Adrenal gland (tissue), 12 donors: Measurements from ENCODE around the gene DPP6. TPM values are rescaled to one million over a fixed set of nuclear protein-coding genes. Genes with fewer than 3 reads are reported as not detected.

Source experiments
- DNase-seq, 7 donors: peaks; one replicate each; pipeline ENCODE4 v3.0.0-alpha.2; 2019 to 2020
- H3K27ac ChIP-seq, 5 donors: fragments of 200-600 bp; sonication (generic) in 4 of 5; 1 replicate in 3 of 5; 2 replicates in 2 of 5; pipeline versions ENCODE4 v1.5.1 to v1.8.0; 2016 to 2020; ENCODE audit warnings: mild to moderate bottlenecking in 1 of 5
- H3K27me3 ChIP-seq: fragments of 200-600 bp; 2 replicates; pipeline ENCODE4 v1.8.0; 2021
- H3K36me3 ChIP-seq, 2 donors: fragments of 200-600 bp; replicated peaks in 1 of 2; 1 replicate in 1 of 2; 2 replicates in 1 of 2; pipeline versions ENCODE4 v1.5.1 to v1.8.0; 2018 to 2022
- H3K4me1 ChIP-seq, 2 donors: fragments of 200-600 bp; replicated peaks in 1 of 2; 1 replicate in 1 of 2; 2 replicates in 1 of 2; pipeline versions ENCODE4 v1.5.1 to v1.8.0; 2018 to 2021
- H3K4me3 ChIP-seq, 4 donors: fragments of 200-600 bp; sonication (generic) in 3 of 4; one replicate each; pipeline ENCODE4 v1.5.1; 2016 to 2018
- H3K9me3 ChIP-seq, 3 donors: fragments of 200-600 bp; sonication (generic) in 1 of 3; replicated peaks in 1 of 3; 1 replicate in 2 of 3; 2 replicates in 1 of 3; pipeline versions ENCODE4 v1.5.1 to v1.8.0; 2016 to 2021
- POLR2A ChIP-seq, 2 donors: fragments of 450-650 bp; IDR thresholded peaks; one replicate each; pipeline ENCODE4 v1.6.1; 2017; ENCODE audit warnings: antibody characterized with exemption in 2 of 2, mild to moderate bottlenecking in 2 of 2, moderate library complexity in 1 of 2
- WGBS, 4 donors: extraction: QIAGEN DNeasy Blood & Tissue Kit in 2 of 4; methylation state at CpG; one replicate each; pipeline versions ENCODE4 v1.1.5 to v1.1.7; 2013 to 2017; 5-methylcytosine and 5-hydroxymethylcytosine counted together
- intact Hi-C, 2 donors: fragments of 100-400 bp; cut with DNase I; formaldehyde crosslinking; loops; one replicate each; pipeline versions ENCODE4 v1.14.1 to v1.15.0; 2022 to 2023
- polyA plus RNA-seq, 3 donors: library from polyadenylated mRNA; stranded (reverse); fragments of 200-250 nt in 2 of 3; fragments of 350-450 nt in 1 of 3; fragmentation: Illumina TruSeq in 1 of 3; extraction: RNeasy Lipid Tissue Mini Kit (QIAGEN cat#74804) in 1 of 3; gene quantifications; one replicate each; pipeline ENCODE4 v1.2.3, GENCODE V29; 2013 to 2014
- total RNA-seq, 9 donors: library from RNA; depleted of rRNA in 4 of 9; stranded (reverse); fragments of >200 nt in 4 of 9; fragments of 120-200 nt in 1 of 9; fragmentation: NEBNext Ultra II Directional in 1 of 9; extraction: Animal tissue kit (Norgen Biotek cat#: 25700) in 1 of 9; gene quantifications; one replicate each; pipeline versions ENCODE4 v1.1.0 to v1.2.4, GENCODE V29; 2013 to 2023
- TF ChIP-seq, protein P1 (sequence below), 6 experiments: fragments of 450-650 bp in 4 of 6; fragments of 200-600 bp in 2 of 6; sonication (generic) in 1 of 6; IDR thresholded peaks; 1 replicate in 5 of 6; 2 replicates in 1 of 6; pipeline versions ENCODE4 v1.5.1 to v1.8.0; 2016 to 2021; ENCODE audit warnings: antibody characterized with exemption in 6 of 6, mild to moderate bottlenecking in 2 of 6, moderate library complexity in 1 of 6
- donor health status: healthy with polysubstance abuse.
- donor health status: Bipolar disorder and iron deficiency.
- donor health status: DM: yes; HTN: yes; CAD: no.
- donor health status: DM: no; HTN: no; CAD: no.
- donor health status: DM: no; HTN: no; CAD: no.
- donor health status: DM: yes; HTN: yes; CAD: no.

Gene DPP6
- total and polyA plus RNA-seq, 12 donors = 0.39 to 13.1 (median 5.1) TPM

GRCh38 chr7:154680894-154681659, 628.9 kb downstream of the DPP6 start:
- 78 to 83% (median 81%) methylated on average over 18 of the region's 18 CpGs for WGBS, 4 donors
- no peak overlapping the region for H3K4me3 ChIP-seq
- H3K27ac ChIP-seq = no peak overlapping the region
- H3K9me3 ChIP-seq = no peaks in the 10 kb centered on the region
- no peaks in the 10 kb centered on the region for H3K36me3 ChIP-seq
- DNase-seq = peak in 1 of 7 donors; percentile 56
- intact Hi-C loops = no loop called here
- TF ChIP-seq POLR2A (IDR thresholded peaks at IDR 0.05) = no peak
- TF ChIP-seq, protein P1, sequence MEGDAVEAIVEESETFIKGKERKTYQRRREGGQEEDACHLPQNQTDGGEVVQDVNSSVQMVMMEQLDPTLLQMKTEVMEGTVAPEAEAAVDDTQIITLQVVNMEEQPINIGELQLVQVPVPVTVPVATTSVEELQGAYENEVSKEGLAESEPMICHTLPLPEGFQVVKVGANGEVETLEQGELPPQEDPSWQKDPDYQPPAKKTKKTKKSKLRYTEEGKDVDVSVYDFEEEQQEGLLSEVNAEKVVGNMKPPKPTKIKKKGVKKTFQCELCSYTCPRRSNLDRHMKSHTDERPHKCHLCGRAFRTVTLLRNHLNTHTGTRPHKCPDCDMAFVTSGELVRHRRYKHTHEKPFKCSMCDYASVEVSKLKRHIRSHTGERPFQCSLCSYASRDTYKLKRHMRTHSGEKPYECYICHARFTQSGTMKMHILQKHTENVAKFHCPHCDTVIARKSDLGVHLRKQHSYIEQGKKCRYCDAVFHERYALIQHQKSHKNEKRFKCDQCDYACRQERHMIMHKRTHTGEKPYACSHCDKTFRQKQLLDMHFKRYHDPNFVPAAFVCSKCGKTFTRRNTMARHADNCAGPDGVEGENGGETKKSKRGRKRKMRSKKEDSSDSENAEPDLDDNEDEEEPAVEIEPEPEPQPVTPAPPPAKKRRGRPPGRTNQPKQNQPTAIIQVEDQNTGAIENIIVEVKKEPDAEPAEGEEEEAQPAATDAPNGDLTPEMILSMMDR (IDR thresholded peaks at IDR 0.05) = no peak
- no peaks in the 10 kb centered on the region for H3K4me1 ChIP-seq
- no peaks in the 10 kb centered on the region for H3K27me3 ChIP-seq

- H3K36me3 ChIP-seq = no peaks in the 10 kb centered on the region
- WGBS, 4 donors = 59 to 75% (median 68%) methylated on average over 5 of the region's 5 CpGs
- intact Hi-C loops = no loop called here
Observed at GRCh38 chr7:154682003-154682402, 629.8 kb downstream of the DPP6 start.

DNA sequence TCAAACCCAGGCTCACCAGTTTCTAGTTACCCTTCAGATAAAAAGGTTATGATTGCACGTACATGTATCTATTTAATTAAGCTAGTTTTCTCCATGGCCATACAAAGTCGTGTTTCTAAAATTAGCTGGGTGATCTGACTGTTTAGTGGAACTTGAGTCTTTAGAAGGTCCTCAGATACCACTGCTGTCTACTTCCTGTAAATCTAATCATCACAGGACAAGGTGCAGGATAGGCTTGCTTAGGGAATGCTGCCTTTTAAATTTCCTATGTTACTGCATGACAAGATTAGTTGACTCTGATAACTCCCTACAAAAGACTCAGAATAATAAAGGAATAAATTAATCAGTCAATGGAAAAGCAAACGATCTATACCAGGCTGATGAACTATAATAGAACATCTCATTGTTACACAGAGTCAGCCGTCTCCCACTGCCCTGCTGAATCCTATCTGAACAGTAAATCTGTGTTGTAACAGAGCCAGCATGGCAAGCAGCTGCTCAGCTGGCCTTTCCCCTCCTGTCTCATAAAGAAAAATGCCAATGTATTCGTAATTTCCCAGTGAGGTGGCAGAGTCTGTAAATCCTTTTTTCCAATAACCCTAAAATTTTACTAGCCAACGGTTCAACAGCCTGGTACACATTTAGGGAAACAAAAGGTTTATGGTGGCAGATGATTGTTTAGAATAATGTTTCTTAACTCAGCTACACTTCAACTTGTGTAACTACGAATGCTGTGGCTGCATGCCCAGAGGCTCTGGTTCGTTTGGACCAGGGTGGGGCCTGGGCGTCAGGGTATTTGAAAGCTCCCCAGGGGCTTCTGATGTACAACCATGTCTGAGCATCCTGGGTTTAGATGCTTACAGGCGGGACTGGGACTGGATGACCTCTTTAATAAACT, 632.7 kb downstream of the DPP6 start:
- 35 to 41% (median 39%) methylated on average over 10 of the region's 10 CpGs for WGBS, 4 donors
- Histone ChIP-seq H3K36me3 (no peaks in the 10 kb centered on the region), H3K4me1 (no peaks in the 10 kb centered on the region), H3K4me3 (no peak overlapping the region), H3K27ac (no peak overlapping the region), H3K9me3 (no peaks in the 10 kb centered on the region), H3K27me3 (no peaks in the 10 kb centered on the region)
- TF ChIP-seq, protein P1 (IDR thresholded peaks at IDR 0.05) = no peak
- no peak for TF ChIP-seq POLR2A (IDR thresholded peaks at IDR 0.05)
- intact Hi-C loops = no loop called here
- no peak for DNase-seq

More at GRCh38 chr7:154682003-154682402, 629.8 kb downstream of the DPP6 start:
- no peak for TF ChIP-seq POLR2A (IDR thresholded peaks at IDR 0.05)
- TF ChIP-seq, protein P1 (IDR thresholded peaks at IDR 0.05) = no peak
- H3K27ac ChIP-seq = no peak overlapping the region
- no peak for DNase-seq
- no peaks in the 10 kb centered on the region for H3K27me3 ChIP-seq
- no peaks in the 10 kb centered on the region for H3K4me1 ChIP-seq
- H3K9me3 ChIP-seq = no peaks in the 10 kb centered on the region
- H3K4me3 ChIP-seq = no peak overlapping the region

- Histone ChIP-seq H3K4me3 (no peak overlapping the region), H3K36me3 (no peaks in the 10 kb centered on the region), H3K4me1 (no peaks in the 10 kb centered on the region), H3K27me3 (no peaks in the 10 kb centered on the region), H3K9me3 (no peaks in the 10 kb centered on the region), H3K27ac (no peak overlapping the region)
- intact Hi-C loops = no loop called here
- no peak for DNase-seq
- TF ChIP-seq, protein P1 (IDR thresholded peaks at IDR 0.05) = no peak
- TF ChIP-seq POLR2A (IDR thresholded peaks at IDR 0.05) = no peak
- 34 to 57% (median 49%) methylated on average over 1 of the region's 1 CpG for WGBS, 4 donors
Observed at GRCh38 chr7:154685564-154685901, 633.3 kb downstream of the DPP6 start.
